Testis (tissue), 2 donors: ENCODE data around the gene PRR16.

ENCODE experiments used
- POLR2A ChIP-seq: fragments of 450-650 bp; IDR thresholded peaks from one replicate; pipeline ENCODE4 v1.6.1; 2017; ENCODE audit warnings: antibody characterized with exemption, mild to moderate bottlenecking, moderate library complexity
- TF ChIP-seq, protein P1 (sequence below), 3 experiments: fragments of 450-650 bp in 2 of 3; fragments of 200-600 bp in 1 of 3; sonication (generic) in 1 of 3; IDR thresholded peaks; one replicate each; pipeline ENCODE4 v1.5.1; 2016 to 2019; ENCODE audit warnings: antibody characterized with exemption in 3 of 3, mild to moderate bottlenecking in 2 of 3, moderate library complexity in 1 of 3

DNA sequence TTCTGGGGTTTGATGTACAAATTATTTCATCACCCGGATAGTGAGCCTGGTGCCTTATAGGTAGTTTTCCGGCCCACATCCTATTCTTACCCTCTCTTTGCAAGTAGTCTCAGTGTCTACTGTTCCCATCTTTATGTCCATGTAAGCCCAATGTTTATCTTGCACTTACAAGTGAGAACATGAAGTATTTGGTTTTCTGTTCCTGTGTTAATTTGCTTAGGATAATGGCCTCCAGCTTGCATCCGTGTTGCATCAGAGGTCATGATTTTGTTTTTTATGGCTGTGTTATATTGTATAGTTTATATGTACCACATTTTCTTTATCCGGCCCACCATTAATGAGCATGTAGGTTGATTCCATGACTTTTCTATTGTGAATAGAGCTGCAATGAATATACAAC, 136.5 kb downstream of the PRR16 start:
- TF ChIP-seq, protein P1, sequence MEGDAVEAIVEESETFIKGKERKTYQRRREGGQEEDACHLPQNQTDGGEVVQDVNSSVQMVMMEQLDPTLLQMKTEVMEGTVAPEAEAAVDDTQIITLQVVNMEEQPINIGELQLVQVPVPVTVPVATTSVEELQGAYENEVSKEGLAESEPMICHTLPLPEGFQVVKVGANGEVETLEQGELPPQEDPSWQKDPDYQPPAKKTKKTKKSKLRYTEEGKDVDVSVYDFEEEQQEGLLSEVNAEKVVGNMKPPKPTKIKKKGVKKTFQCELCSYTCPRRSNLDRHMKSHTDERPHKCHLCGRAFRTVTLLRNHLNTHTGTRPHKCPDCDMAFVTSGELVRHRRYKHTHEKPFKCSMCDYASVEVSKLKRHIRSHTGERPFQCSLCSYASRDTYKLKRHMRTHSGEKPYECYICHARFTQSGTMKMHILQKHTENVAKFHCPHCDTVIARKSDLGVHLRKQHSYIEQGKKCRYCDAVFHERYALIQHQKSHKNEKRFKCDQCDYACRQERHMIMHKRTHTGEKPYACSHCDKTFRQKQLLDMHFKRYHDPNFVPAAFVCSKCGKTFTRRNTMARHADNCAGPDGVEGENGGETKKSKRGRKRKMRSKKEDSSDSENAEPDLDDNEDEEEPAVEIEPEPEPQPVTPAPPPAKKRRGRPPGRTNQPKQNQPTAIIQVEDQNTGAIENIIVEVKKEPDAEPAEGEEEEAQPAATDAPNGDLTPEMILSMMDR (IDR thresholded peaks at IDR 0.05), result no peak
- no peak for TF ChIP-seq POLR2A
